NCI-H345 (cell line): Measurements from ENCODE around the gene GCLC.

Experiments used
- DNase-seq: peaks from one replicate; lab custom pipeline; 2025; lab: John Stamatoyannopoulos, UW

GCLC gene

GRCh38 chr6:53524455-53524815 lies 20.5 kb downstream of the GCLC start:
- DNase-seq: no peak

GRCh38 chr6:53523511-53524454 lies 21.1 kb downstream of the GCLC start:
- DNase-seq: no peak

DNA sequence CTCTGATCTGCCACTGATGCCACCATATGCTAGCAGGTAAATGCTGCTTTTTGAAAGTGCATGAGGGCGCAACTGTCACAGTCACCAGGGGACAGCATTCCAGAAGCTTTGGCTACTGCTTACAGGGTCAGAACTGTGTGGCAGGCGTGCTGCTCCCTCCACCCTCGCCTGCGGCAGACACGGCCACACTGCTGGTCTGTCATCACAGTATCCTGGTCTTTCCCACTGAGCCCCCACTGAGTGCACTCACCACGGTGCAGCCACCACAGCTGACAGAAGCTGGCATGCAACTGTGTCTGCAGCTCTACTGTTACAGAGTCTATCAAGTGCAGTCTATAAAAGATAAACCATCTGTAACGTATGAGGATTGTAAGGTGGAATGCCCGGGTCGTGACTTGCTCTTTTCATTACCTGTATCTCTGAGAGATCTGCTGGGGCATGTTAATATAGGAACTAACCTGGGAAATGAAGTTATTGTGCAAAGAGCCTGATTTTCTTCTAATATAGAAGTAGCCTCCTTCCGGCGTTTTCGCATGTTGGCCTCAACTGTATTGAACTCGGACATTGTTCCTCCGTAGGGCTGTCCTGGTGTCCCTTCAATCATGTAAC lies 24.5 kb downstream of the GCLC start:
- no peak for DNase-seq

GRCh38 chr6:53518862-53519261 lies 26.0 kb downstream of the GCLC start:
- DNase-seq: no peak

GRCh38 chr6:53517021-53517420 lies 27.9 kb downstream of the GCLC start:
- no peak for DNase-seq

- no peak for DNase-seq
Measured at GRCh38 chr6:53514677-53515076, 30.2 kb downstream of the GCLC start.

GRCh38 chr6:53513519-53513966 lies 31.4 kb downstream of the GCLC start:
- no peak for DNase-seq

DNA sequence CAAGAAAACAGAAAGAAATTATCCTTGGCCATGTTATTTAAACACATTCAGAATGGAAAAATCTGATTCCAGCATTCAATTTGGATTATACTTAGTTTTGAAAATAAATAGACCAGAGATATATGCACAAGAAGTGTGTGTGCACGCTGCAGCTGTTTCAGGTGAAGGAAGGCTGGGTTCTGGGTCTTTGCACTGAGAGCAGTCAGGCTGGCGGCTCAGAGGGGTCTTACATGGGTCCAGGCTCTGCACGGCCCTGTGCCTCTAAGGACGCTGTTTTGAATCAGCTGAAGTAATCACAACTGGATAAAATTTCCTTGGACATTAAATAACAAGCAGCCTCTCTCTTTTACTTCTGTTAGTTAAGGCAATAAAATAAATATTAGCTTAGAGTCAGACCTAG lies 31.8 kb downstream of the GCLC start:
- no peak for DNase-seq

- DNase-seq: no peak
Measured at GRCh38 chr6:53512626-53513025, 32.3 kb downstream of the GCLC start.

- no peak for DNase-seq
Measured at GRCh38 chr6:53510746-53511145, 34.2 kb downstream of the GCLC start.

GRCh38 chr6:53506872-53507271 lies 38.0 kb downstream of the GCLC start:
- no peak for DNase-seq

DNA sequence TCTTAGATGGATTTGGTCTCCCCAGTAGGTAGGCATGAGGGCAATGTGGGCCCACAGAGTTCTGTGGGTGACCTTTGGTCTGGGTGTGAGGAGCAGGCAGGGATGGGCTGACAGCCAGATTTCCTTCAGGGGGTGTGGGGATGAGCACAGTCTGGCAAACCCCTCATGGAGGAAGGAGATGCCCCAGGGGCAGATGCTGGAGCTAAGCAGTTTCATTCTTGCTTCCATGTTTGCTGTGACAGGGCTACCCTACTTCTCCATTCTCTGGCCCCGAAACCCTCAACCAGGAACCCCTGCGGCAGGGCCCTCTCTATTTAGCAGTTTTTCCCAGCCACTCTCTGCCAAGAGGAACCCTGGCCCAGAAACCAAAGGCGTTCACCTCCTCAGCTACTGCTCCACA lies 40.4 kb downstream of the GCLC start:
- DNase-seq: no peak

DNA sequence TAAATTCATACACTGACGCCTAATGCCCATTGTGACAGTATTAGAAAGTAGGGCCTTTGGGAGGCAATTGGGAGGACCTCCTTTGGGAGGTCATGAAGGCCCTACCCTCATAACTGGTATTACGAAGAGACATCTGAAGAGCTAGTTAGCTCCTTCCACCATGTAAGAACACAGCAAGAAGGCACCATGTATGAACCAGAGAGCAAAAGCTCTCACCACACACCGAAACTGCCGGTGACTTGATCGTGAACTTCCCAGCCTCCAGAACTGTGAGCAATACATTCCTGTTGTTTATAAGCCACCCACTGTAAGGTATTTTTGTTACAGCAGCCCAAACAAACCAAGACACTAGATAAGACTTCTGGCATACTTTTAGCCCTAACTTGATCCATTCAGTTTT lies 41.8 kb downstream of the GCLC start:
- DNase-seq: no peak

GRCh38 chr6:53501432-53501831 lies 43.5 kb downstream of the GCLC start:
- no peak for DNase-seq

DNA sequence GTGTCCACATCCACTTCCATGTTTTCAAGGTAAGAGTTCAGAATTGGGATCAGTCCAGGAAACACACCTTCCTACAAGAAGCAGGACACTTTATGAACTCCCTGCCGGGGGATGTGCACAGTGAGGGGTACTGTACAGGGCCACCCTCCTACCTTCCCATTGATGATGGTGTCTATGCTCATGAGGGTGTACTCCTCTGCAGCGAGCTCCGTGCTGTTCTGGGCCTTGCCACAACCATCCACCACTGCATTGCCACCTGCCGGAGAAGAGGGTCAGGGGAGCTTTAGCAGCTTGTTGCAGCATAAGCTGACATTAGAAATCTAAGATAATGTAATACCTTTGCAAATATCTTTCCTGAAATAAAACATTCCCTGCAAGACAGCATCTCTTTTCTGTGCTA lies 44.8 kb downstream of the GCLC start:
- DNase-seq: no peak

DNA sequence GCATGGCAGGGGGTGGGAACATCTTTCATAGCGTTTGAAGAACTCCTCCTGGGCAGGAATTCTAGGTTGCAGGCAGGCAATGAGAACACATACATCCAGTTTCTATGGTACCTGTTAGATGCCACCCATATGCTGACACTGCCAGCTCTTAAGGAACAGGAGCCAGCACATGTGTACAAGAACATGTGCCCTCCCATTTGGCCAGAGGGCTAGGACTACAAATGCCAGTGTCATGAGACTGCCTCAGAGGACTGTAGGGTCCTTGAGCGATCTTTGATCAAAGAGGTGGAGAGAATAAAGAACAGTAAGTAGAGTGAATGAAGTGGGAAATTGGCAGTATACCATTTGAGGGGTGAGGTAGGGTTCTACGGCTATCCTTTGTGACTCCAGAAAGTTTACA lies 45.8 kb downstream of the GCLC start:
- DNase-seq: no peak

DNA sequence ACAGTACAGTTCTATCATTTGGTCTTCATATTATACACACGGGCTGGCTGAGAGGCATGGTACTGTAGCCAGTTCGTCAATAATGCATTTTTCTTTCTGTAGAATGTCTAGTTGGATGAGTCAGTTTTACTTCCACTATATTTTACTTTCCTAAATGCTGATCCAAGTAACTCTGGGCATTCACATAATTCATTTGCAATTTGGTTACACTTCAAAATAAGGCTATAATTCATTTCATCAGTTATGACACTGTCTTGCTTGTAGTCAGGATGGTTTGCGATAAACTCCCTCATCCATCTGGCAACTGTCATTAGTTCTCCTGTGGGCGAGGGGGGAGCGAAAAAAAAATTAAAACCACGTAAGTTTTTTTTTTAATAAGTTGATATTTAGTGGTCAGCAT lies 46.3 kb downstream of the GCLC start:
- no peak for DNase-seq

DNA sequence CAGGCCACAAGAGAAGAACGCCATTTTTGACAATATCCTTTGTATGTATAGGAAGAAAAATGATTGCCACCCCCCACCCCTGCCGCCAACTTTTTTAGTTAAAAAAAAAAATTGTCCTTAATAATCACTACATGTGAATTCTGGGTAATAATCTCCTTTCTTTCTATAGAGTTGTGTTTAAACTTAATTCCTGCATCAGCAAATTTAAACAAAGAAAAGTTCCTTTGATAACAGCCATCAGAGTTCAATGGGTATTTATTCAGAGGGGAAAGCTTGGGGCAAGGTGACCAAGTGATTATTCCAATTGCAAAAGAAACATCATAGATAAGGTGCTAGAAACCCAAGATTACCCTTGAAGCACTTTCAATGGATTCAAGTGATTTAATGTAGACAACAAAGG lies 47.0 kb downstream of the GCLC start:
- no peak for DNase-seq

GRCh38 chr6:53496797-53497375 lies 48.0 kb downstream of the GCLC start:
- no peak for DNase-seq

- DNase-seq: no peak
Measured at GRCh38 chr6:53495506-53496499, 49.1 kb downstream of the GCLC start.

- DNase-seq: no peak
Measured at GRCh38 chr6:53494076-53494475, 50.8 kb downstream of the GCLC start.

DNA sequence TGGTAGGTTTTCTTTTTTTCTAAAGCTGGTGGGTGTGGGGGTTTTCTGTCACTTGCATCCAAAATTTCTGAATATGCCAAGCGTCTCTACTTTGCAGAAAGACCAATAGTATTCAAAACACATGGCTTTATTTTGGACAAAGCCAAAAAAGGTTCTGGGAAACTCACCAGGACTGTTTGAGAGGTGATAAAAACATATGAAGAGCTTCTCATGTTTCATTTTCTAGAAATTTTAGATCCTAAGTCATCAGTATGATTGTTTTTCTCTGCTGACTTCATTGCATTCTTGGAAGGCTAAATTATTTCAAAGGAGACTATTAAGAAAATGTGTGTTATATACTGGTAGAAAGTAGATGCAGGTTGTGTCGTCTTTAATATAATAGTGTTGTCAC lies 51.3 kb downstream of the GCLC start:
- no peak for DNase-seq
